GM18520 (cell line): ENCODE results near the gene FAM13C.

Experiments used
- ATAC-seq: cut with Tn5 transposase; IDR thresholded peaks from one replicate; pipeline ENCODE4 v1.9.1; 2021; ENCODE audit not compliant: unreplicated experiment

The FAM13C gene

DNA sequence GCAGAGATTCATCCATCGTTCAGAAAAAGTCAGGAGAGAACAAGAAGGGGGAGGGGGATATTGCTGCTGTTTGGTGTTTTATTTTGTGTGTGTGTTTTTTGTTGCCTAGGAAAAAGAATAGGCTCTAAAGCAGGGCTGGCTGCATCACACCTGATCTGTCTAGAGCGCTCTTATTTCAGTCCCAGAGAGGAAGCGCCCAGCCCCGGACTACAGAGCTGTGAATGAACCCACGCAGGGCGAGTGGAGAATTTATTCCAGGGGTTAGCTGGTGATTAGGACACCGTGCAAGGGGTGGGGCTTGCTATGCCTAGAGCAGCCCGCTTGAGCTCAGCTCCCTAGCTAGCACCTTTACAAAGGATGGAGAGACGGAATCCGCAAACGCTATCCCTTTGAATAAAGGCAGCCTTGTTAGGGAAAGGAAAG lies 621 bp upstream of the FAM13C start:
- no peak for ATAC-seq

DNA sequence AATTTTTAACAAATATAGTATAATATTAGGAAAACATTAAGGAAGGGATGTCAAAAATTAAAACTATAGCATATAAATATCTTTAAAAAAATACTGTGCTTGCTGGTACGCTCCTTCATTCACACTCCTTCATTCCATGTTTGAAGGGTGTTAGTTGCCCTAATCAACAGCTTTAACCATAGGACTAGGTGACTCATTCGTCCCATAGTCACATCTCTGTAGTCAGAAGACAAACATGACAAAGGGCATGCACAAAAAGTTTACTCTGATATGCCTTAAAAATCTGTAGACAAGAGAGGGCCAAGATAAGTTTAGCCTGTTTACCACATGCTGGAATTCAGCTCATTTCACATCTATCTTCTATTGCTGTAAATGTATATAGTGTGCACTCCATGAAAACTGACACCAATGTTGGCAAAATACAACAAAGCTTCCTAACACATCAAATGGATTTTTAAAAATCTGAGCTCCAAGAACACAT lies 646 bp downstream of the FAM13C start:
- no peak for ATAC-seq

DNA sequence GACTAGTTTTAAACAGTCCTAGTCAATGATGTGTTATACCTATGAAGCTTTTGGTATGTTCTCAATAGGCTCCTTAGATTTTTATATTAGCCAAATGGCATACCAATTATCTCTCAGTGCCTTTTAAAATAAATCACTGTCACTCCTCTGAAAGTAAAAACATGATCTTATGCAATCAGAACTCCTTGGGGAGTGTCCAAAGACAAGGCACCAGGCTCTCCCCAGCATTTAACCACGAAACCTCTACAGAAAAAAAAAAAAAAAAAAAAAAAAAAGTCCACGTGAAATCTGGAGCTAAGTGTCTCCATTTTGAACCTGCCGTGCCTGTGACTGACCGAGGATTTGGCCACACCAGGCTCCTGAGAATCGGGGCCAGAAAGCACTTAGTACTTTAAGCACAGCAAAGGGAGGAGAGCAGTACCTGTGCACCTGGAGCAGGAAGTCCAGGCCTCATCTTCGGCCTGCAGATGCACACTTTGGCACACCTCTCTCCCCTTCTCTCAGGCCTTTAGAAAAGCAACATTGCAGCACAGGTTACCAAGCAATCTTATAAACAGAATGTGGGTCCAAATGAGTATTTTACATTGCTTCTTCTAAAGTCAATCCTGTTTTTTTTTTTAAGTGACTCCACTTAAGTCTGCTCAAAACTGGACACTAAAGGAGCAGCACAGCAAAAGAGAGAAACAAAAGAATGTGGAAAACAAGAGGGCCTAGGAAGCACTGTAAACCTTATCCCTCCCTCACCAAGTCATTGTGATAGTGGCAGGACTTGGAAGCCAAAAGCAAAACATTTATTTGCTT lies 1.5 kb downstream of the FAM13C start:
- ATAC-seq, result no peak

DNA sequence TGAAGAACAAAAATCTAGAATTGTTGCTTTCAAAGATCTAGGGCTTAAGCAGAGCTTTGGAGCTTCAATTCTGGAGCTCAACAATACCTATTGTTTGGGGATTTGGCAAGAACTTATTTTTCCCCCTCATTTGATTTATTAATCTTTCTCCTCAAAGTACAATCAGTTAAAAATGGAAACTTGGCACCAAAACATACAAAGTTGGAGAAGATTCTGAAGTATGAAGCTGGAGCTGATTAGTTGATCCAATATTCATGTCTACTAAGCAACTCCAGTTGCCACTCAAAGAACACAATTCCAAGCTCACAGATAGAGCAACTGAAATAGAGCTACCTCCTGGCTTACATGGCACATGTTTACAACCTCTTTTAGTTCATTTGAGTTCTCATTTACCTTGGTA lies 3.8 kb downstream of the FAM13C start:
- no peak for ATAC-seq

DNA sequence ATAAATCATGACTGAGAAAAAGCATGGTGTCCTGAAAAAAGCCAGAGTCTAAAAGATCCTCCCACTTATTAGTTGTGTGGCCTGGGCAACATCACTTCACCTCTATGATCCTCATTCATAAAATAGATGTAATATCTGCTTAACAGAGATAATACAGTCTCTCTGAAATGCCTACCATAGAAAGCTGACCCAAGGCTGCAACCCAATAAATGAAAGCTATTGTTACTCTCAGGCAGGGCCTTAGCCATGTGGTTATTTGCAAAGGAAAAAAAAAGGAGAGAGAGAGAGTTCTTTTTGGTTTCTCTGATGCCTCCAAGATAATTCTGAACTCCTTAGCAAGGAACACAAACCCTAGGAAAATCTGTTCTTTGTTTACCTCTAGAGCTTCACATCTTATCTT lies 7.9 kb downstream of the FAM13C start:
- ATAC-seq, result no peak

DNA sequence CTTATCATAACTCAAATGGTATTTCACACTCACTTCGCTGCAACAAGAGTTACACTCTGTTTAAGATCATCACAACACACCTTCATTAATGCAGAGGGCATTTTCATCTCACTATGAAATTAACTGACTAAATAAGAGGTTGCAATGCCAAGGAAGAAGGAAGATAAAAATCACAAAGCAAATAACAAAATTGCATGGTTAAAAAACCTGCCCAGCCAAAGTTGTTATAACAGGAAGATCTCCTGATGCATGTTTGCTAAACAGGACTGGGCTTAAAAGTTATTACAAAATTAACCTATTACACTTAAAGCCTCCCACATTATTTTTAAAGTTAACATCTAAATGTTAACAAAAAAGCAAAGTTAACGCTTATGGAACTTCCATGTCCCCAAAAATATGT lies 11.8 kb downstream of the FAM13C start:
- ATAC-seq, result no peak

DNA sequence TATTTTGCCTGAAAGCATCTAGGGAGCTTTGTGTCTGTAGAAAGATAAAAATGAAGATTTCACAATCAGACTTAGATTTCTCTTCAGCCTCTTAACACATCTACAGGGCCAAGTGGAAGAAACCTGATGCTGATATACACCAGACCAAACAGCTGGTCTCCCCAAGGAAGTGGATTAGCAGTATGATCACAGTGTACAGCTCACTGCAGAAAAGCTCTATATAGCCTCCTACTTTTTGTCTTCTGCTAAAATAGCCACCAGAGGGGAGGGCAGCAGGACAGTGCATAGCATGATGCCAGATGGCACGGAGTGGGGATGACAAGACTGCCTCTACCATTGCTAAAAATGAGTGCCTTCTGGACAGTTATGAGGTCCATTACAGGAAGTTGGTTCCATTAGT lies 16.0 kb downstream of the FAM13C start:
- no peak for ATAC-seq

DNA sequence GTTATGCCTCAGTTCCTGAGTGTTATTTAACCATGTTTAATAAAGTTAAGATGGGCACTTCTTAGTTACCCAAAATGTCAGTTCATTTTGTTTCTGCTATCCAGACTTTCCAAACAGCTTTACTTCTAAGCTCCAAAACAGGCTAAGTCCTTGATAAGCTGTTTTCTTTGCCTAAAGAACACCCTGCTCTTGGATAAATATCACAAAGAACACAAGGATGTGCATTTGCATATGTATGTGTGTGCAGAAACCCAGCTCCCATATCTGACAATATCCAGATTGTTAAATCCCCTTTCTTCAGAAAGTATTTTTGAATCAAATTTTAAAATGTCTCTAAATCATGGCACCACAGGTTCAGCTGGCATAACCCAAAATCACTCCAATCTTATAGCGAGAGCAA lies 19.6 kb downstream of the FAM13C start:
- ATAC-seq, result no peak

DNA sequence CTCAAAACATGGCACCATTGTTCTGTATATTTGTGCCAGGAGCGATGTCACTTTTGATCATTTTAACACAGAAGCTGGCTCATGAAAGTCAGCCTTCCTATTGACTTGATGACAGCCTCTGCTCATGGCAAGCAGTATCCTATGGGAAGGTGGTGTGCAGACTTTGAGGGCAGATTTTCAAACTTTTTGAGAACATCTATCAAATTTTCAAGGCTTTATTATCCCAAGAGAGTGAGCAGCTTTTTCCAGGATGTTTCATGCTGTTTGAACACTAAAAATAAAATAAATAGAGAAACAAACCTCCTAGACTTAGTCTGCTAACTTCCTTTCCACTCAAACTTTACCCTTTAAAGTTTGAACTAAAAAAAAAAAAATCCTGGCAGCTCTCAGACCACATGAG lies 20.3 kb downstream of the FAM13C start:
- ATAC-seq, result no peak

DNA sequence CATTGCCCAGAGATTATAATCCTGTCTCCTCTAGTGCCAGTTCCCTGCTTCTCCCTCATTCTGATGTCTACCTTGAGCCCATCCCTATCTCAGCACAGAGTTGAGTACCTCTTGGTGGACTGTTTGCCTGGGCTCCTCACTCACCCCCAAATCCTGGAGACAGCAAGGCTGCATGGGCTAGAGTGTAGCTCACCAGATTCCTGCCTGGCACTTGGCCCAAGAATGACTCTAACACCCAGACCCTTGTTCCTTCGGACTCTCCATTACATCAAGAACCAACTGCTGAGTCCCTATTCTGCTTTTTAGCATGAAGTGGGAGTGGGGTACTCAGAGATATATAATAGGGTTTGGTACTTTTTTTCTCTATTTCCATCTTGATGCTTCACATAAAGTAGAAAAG lies 22.1 kb downstream of the FAM13C start:
- no peak for ATAC-seq

DNA sequence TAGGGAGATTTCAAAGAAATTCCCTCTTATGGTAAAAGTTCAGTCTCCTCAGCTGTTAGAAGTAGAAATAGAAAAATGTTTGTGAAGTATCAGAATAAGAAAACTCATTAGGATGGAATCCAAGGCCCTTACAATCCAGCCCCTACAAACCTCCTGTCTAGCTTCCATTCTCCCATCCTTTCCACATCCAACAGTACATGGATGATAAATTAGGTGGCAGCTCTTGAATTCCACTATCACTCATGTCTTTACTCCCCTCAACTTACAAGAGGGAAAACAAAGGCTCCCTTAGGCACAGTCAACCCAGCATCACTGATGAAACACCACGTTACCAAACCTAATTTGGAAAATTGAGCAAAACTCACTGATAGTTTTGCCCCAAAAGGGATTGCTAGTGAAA lies 23.0 kb downstream of the FAM13C start:
- ATAC-seq, result no peak

DNA sequence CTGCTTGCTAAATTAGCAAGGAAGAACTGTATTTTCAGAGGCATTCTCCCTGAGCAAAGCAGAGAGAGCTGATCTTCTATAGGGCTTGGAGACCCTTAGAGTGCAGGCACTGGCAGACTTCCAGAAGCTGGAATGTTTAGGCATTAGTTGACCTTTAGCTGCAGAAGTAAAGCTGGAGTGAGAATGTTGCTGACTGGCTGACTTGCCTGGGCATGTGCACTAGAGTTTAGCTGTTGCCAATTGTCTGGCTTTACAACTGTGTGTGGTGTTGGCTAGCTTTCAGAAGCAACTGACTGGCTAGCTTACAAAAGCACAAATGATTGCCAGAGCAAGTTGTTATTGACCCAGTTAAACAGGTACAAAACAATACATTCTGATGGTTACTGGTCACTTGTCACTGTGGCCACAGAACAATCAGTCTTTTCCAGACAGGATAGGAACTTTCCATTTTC lies 25.1 kb downstream of the FAM13C start:
- no peak for ATAC-seq

DNA sequence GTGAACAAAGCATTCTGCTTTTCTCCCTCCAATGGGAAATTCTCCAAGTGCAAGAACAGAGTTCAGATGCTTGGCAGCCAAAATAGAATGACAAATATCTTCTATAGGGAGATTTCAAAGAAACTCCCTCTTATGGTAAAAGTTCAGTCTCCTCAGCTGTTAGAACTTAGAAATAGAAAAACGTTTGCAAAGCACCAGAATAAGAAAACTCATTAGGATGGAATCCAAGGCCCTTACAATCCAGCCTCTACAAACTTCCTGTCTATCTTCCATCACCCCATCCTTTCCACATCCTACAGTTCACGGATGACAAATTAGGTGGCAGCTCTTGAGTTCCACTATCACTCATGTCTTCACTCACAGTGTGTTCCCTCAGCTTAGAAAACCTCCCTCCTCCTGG lies 25.7 kb downstream of the FAM13C start:
- no peak for ATAC-seq

DNA sequence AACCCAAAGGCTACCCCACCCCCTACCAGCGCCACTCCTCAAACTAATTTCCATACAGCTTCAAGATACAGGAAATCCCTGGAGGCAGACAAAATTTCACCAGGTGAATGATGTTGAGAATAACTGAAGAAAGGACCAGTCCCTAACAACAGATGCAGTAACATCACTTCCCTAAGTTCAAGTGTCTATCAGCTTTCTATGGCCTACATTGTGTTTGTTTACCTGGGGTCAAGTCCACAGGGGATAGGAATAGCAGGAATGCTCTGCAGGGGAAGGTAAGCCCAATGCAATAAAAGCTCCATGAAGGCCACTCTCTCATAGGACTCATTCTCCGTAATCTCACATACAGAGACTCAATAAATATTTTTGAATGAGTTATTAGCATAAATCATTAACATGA lies 26.9 kb downstream of the FAM13C start:
- no peak for ATAC-seq

DNA sequence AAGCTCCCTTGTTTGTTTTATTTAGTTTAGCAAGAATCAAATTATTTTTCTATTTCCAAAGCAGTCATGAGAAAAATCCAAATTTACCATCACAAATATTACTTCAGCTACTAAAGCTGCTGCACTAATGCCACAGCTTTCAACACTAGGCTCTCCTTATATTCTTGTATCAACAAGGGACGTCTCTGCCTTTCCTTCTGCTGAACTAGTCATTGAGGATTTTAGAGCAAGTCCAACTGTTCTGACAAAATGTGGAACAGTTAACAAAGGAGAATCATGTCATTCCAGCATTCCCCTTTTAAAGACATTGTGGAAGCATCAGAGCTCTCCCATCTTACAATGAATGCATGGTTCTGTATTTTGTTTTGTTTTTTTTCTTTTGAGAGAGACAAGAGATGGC lies 28.6 kb downstream of the FAM13C start:
- no peak for ATAC-seq

DNA sequence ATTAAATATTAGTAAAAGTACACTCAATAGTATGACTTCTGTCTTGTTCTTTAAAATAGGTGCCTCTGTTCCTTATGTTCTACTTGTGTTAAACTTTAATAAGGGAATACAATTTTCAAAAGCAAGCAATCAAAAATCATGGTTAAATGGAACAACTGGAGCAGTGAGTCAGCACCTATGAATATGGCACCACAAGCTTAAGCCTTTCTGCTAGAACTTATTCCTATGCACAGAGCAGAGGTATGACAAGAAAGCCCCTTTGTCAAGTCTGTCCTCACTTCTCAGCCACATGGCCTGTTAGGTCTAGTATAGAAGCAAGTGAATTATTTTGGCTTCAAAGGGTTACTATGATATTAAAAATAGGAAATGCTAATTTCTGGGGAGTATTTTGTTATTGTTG lies 29.8 kb downstream of the FAM13C start:
- ATAC-seq, result no peak

DNA sequence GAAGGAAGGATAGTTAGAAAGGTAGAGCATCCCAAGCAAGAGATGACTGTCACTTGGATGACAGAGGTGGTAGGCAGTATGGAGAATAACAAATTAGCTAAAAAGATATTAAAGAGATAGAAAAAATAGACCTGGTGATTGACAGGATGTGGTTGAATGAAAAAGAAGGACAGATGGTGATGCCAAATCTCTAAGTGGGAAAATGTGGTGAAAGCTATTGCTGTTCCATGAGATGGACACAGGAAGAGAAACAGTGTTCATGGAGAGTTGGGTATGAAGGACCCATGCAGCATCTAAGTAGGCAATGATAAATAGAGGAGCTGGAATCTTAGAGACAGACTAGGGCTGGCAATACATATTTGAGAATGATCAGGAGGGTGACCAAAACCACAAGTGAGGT lies 30.7 kb downstream of the FAM13C start:
- no peak for ATAC-seq

DNA sequence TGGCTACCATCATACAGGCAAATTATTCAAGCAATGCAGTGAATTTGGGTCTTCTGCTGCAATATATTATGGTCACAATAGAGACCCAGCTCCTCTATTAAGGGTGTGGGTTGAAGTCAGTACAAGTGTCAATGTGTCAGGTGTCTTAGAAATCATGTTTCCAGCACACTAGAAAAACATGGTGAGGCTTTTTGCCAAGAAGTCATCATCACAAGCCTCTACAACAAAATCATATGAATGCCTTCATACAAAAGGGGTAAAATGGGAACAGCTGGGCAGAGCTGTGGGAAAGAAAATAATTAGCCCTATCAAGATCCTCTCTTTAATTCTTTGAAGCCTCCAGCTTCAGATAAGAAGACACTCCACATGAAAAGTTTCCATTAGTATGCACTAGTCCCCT lies 37.2 kb downstream of the FAM13C start:
- ATAC-seq, result no peak

DNA sequence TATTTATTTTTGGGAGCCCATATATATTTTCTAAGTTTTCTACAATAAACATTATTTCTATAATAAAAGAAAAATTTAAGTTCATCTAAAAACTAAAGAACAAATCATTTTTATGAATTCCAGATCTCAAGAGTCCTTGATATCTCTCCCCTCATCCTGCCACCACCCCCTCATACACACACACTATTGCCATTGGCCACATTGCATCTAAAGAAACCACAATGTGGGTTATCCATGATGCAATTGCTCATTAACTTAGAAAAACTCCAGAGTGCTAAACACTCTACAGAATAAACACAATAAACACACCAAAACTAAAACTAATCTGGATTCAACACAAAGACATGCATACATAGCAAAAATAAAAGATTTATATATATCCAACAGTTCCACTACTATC lies 37.8 kb downstream of the FAM13C start:
- no peak for ATAC-seq

DNA sequence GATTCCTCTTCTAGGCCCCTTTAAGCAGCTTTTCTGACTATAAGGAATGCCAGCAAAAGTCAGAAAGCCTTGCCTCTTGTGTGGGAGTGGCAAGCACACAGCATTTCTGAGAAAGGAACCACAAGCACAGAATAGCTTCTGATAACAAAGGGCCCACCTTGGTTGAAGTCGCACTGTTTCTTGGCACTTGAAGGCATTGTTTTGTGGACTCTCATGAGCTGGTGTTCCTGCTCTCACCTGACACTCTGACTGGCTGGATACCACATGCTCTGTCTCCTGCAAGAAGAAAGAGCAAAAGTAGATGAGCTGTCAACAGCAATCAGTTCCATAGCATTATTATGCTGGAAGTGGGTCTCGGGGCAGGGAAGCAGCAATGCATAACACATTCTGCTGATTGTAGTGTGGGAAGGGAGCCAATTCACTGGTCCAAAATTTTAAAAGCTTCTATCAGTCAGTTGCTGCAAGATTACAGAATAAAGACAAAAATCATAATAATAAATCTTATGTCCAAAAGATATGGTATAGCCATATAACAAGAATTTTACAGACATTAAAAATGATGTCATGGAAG lies 38.4 kb downstream of the FAM13C start:
- no peak for ATAC-seq

DNA sequence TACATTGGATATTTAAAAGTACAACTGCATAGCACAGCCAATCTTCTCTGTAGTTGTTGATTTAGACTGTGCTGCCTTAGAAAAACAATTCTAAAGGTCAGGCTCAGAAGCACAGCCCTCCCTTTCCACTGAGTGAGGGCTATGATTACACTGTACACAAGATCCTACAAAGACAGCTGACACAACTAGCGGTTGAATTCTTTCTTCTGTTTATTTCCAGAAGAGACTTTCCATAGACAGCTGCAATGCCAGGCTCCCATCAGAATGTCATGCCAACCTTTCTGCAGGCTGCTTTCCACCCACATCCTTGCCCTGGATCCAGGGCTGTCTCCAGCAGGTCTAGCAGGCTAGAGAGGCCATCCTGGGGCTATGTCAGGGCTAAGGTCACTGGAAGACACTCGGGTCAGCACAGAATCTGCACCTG lies 39.3 kb downstream of the FAM13C start:
- ATAC-seq, result no peak

DNA sequence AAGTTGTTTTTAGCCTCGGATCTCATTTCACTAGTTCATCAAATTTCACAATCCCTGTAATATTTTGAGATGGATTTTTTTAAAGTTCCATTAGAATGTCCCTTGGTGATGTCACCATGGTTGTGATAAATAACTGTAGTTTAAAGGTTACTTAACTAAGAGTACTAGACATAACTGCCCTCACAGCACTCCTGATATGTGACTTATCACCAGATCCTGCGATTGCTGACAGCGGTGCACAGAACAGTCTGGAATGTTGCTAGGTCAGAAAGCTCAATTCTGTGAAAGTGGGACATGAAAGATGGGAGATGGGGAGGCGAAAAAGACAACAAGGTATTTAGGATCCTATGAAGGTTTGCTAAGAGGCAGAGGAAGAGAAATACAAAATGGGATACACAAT lies 40.2 kb downstream of the FAM13C start:
- no peak for ATAC-seq

DNA sequence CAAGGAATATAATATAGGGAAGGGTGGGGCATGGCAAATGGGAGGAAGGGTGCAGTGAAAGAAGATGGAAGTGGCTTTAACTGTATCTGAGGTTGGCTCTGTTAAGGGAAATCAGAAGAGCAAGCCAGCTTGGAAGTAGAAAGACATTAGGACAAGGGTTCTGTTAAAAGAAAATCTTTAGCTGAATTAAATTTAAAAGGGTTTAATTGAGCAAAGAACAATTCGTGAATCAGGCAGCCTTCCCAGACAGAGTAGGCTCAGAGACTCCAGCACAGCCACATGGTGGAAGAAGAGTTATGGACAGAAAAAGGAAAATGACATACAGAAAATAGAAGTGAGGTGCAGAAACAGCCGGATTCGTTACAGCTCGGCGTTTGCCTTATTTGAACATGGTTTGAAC lies 42.0 kb downstream of the FAM13C start:
- no peak for ATAC-seq
